Activated gamma-delta T cell (primary cell): ENCODE data around the gene BTRC.

Source experiments
- DNase-seq: peaks from one replicate; lab custom pipeline; 2025; lab: John Stamatoyannopoulos, UW

The BTRC gene

DNA sequence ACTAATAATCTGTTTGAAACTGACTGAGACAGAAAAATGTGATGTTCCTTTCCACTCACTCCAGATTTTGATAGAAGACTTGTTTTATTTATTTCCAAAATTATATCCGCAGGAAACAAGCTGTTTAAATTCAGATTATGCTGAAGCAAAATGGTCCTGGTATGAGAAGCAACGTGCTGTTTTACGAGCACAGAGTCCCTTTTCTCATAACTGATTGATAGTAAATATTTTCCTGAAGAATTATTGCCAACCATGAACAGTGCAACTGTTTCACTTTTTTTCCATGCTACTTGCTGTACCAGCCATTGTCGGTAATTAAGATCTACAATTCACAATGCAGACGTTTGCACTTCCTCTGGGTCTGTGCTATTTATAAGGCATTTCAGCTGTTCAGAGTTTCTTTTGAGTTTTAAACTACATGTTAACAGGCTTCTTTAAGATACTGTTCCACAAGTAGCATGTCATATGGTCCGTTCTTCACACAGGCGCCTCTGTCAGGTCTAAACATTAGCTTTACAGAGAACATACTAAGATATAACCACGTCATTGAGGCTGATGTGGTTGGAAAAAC, 130.3 kb downstream of the BTRC start:
- no peak for DNase-seq

DNA sequence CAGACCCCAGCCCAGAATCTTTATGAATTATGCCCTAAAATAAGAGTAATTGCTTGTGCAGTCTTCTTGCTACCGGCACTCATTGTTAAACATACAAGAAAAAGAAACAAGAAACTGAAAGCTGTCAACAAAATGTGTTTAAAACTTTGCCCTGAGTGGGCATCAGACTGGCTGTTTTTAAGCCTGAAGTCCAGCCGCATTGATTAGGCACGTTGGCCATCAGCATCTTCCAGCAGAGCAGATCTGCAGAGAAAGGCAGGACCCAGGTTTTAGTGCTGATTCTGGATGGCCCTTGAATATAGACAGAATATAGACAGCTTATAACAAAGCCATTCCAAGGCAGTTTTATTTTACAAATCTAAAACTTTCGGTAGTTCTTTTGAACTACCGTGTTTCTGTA, 131.2 kb downstream of the BTRC start:
- DNase-seq: no peak

DNA sequence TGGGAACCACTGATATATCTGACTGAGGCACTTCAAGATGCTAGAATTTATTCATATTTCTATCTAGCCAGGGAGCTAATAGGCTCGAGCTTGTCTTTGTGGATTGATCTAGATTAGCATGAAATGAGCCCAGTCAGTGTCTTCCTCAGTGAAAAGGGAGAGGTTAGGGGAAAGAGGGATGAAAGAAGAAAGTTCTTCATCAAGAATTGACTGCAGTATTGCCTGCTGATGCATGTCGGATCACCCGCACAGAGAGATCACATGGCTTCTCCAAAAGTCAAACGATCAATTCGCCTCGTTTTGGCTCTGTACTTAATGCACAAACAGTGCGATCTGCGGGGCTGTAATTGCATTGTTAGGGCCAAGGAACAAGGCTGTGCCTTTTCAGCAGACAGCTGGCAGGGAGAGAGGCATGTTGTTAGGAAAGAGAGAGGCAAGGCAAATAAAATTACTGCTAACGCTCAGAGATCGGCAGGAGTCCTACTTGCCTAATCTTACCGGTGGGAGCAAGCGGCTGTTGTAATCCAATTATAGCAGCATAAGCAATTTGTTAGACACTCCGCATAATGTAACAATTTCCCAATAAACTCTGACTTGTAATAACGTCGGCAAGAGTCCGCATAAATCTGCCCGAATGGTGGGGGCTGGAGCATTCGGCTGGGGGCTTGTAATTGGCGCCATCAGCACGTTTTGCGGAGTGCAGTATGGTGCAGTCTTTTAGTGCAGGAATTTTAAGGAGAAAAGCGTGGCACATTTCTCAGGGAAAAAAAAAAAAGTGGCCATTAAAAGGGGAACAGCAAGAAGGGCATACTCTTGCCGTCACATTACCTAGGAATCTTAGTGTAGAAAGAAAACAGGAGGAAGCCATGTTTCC, 132.0 kb downstream of the BTRC start:
- DNase-seq: no peak

DNA sequence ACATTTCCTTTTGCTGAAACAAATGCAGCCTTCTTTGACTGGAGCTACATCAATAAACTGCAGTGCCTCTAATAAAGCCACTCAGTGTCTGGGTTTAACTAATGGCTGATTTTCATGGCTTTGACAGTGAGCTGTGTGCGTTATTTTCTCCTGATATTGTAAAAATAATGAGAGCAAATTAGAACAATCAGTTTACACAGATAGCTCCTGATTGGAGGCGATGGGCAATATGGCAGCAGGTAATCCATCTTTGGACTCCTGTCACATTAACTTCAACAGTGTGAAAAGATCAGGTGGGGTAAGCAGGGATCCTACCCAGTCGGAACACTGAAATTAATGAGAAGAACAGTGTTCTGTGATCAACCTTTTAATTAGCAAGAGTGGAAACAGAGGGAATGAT, 133.4 kb downstream of the BTRC start:
- DNase-seq: no peak

DNA sequence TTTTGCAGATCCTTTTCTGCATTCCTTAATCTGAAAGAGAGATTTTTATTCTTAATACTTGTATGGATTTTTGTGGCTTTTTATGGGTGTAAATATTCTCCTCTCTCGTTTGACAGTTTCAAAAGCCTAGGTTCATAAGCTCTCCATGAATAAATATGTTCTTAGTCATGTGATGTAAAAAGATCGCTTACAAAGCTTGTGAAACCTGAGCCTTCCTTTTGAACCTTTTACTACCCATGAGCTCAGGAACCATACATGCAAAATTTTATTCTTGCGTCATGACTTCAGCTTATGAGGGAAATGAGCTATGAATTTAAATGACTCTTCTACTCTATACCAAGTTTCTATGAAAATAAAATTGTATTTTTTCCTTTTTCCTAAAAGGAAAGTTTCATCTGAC, 135.4 kb downstream of the BTRC start:
- DNase-seq: no peak

DNA sequence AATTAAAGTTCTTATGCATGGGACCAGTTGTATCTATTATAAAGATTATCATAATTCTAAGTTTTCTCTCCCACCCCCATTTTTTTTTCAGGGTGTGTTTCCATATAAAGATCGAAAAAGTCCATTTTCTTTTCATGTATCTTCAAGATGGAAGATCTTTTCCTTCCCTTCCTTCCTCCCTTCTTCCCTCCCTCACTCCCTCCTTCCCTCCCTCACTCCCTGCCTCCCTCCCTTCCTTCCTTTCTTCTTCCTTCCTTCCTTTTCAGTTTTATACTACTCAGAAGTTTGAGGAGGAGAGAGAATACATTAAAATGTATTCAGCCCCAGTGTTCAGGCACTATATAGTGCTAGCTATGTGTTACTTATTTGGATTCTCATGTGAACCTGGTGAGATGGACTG, 136.1 kb downstream of the BTRC start:
- DNase-seq: no peak

DNA sequence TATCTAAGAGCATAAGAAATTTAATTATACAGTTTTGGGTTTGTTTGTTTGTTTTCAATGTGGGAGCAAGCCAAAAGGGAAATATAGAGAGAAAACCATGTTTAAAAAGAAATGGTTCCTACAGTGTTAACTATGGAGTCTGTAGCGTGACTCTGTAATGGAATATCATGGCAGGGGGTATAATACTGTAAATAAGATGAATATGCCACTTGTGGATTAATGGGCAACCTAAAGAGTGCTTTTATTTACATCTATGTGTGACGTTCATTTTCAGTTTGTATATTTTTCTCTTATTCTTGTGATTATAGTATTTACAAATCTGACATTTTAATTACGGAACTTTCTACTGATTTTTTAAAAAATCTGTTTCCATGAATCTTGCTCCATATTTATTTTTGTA, 138.2 kb downstream of the BTRC start:
- no peak for DNase-seq

DNA sequence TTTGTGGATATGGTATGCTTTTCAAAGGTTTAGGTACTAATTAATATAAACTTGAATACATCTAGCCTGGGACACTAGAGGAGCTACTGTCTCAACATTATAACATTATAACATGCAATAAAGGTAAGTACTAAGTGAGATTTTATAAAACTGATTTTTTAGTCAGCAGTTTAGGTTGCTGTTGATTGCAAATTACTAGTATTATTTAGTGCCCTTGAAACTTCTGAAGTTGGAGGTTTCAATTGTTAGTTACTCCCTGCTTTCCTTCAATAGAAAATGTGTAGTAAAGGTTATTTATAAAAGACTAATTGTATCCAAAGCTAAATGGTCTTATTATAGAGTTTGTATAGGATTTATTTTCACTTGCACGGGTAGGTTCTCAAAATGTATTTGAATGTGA, 138.8 kb downstream of the BTRC start:
- DNase-seq: no peak

DNA sequence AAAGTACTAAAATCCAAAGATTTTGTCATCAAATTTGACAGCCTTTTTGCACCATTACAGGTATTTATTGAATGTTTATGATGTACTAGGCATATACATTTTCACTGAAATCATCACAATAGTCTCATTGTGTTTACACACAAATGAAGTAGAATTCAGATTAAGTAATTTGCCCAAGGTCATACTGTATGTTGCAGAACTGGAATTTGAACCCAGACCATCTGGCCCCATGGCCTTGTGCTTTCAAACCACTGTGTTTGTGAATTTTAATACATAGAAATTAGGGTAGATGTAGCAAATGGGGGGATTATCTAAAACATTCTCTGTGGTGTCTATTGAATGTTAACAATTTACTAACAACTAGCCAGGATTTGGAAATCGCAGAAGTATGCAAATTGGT, 139.3 kb downstream of the BTRC start:
- no peak for DNase-seq

DNA sequence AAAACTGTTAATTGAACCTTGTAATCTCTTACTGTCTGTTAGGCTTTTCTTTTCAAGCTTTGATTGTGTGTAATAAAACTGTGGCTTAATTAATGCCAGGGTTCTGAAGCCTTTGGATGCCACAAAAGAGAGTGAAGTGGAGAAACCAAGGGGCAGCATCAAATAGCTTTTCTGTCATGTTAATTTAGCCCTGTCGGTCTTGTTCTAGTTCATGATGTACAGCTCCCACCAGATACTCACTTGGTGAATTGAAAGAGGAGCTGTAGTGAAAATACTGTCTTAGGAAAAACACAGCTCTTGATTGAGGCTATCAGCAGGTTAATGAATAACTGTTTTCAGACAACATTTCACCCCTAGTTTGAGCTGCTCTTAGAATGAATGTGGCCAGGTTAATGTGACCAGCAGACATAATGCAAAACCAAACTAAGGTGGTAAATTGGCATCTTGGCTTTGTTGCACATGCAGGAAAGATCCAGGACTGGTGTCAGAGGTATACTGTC, 139.9 kb downstream of the BTRC start:
- no peak for DNase-seq

DNA sequence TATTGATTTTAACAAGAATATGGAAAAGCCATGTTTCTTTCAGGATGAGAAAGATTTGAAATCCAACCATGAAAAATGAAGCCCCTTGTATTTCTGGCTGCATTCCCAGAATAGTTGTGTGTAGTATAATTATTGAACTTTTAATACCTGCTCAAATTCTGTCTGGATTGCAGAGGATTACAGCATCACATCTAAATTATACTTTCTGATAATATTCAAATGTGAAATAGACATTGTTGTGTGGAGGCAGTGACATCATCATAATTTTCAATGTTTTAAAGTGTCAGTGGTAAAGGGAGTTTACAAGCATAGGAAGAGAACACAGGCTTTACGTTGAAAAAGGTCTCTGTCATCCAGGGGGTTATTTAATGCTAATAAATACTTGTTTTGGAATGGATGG, 140.7 kb downstream of the BTRC start:
- DNase-seq: no peak

DNA sequence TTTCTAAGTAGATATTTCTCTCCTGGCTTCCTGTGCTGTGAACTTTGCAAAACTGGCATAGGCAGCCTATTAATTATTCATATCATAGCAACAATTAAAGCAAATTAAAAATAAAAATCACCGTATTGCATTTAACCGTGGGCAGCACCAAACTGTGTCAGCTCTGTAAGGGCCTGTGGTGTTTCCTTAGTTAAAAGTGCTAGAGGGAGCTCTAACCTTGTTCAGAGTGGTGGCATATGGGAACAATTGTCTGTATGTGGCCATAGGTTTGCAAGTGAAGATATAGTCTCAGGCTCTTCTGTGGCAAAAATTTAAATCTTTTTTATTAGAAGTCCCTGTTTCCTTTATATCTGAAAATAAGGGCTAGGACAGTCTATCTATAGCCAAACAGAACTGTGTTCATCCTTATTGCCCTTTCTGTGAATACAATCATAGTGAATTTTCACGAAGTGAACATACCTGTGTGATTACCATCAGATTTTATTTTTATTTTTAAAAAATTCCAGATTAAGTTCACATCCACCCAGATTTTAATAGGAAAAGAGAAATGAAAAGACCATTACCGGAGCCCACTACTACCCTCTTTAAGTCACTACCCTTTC, 141.5 kb downstream of the BTRC start:
- DNase-seq: no peak

DNA sequence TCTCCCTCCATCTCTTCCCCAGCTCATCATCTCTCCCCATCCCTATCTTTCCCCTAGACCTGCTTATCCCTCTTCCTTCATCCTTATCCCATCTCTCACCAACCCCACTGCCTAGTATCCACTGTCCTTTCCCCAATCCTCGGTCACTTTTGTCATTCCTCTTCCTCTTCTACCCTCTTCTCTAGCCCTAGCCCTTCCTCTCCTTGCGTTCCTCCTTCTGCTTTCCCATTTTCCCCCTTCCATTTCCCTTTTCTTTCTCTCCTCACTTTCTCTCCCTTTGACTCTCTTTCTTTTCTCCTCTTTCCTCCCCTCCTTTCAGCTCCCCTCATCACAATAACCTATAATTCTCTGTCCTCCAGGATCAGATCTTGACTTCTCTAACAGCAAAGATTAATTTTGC, 150.5 kb downstream of the BTRC start:
- no peak for DNase-seq

DNA sequence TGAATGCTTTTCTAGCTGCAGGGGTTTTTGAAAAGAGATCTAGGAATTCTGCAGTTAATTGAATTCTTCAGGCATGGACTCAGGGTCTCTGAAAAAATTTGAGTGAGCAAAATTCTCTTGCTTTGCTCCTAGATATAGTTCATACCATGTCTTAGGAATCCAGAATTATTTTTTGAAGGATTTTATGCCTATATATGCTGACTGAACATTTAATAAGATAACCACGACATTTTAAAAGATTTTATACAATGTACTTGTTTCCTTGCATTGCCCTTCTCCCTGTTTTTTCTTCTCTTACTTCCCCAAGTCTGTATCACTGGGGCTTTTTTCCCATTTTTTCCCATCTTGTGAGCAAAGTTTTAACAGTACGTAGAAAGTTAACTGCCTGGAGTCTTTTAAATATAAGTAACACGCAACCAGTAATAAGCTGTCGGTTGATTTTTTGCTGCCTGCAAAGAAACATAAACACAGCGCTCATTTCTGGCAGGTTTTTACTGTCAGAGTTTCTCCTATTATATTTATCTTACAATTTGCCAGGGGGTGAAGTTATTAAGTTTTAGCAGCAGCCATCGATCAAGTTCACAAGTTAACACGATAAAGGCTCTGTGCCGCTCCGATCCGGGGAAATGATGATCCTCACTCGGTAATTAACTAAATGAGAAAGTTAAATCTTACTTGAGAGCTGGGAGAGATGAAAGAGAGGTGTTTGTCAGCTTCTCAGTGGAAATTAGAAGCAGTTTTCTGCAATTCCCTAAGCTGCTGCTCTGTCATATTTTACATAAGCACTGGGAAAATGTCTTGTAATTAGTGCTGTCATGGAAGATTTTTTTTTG, 153.1 kb downstream of the BTRC start:
- DNase-seq: no peak

DNA sequence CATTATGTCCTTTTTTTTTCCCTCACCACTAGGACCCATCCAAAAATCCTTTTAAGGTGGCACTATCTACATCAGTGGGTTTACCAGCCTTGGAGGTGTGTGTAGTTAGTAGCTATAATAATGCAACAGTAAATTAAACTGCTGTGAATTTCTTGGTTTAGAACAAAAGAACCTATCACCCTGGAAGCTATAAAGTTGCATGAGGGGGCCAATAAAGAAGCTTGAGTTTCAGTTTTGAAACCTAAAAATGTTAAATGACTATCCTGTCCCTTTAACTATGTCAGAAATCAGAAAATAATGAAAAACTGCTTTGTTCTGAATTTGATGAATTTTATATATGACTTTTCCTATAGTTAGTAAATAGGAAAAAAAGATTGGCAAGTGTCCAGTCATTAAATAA, 153.9 kb downstream of the BTRC start:
- DNase-seq: no peak

DNA sequence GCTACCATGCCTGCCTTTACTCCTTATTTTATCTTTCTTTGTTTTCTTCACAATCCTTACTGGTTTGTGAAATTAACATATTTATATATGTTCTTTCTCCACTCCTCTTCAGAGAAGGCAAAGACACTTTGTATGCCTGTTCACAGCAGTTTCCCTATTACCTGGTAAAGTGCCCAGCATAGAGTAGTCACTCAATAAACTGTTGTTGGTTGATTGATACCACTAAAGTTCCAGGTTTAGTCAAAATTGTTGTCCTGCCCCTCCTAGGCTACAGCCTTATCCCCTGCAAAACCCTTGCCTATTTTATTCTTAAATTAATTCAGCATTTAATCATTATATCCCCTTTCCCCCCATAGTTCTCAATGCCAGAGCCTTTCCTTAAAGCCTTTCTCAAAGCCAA, 158.0 kb downstream of the BTRC start:
- no peak for DNase-seq

DNA sequence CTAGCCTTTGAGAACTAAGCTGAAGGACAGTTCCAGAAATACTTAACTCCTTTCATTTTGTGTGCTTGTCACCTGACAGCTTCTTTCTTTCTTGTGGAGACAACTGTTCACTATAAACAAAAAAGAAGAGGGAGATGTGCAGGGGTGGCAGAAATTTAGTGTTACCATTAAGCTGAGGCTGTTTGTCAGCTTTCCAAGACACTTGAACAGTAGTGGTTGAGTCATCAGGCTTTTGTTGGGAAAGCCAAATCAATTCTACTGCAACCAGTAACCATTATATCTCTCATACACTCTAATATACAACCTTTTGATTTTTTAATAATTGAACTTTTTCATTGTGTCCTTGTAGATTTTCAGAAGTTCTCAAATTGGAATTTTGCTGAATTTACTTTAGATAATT, 158.8 kb downstream of the BTRC start:
- DNase-seq: no peak

DNA sequence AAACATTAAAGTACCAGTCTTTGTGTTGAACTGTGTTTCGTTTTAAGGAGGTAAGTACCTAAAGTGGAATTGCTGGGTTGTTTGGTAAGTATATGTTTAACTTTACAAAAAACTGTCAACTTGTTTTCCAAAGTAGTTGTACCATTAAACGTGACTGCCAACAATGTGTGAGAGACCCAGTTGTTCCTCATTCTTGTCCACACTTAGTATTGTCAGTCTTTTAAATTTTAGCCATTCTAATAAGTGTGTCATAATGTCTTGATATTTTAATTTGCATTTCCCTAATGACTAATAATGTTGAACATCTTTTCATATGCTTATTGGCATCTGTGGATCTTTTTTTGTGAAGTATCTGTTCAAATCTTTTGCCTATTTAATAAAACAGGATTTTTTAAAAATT, 159.8 kb downstream of the BTRC start:
- DNase-seq: no peak

DNA sequence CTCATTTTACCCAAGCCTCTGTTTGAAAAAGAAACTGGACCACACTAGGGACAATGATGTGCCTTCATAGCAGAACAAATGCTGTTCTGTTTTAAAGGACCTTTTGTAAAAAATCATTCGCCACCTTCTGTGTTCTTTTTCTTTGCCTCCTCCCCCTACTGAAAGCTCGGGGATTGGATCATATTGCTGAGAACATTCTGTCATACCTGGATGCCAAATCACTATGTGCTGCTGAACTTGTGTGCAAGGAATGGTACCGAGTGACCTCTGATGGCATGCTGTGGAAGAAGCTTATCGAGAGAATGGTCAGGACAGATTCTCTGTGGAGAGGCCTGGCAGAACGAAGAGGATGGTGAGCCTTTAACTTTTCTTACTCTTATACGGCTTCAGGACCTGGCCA, 171.9 kb downstream of the BTRC start:
- DNase-seq: no peak

DNA sequence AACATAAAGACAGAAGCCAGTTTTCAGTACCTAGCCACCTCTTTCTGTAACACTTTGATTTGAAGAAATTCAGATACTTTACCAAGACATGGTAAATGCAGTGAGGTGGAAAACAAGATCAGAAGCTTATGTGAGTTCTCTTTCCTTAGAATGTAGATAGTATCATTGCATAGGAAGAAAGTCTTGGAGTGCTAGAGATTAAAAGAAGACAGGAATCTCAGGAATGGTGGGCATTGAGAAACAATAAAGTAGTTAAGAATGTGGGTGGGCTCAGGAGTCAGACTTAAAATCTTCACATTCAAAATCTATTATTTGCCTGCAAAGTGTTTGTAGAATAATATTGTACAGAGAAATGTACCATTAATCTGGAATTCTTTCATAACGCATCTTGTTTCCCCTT, 175.2 kb downstream of the BTRC start:
- DNase-seq: no peak

DNA sequence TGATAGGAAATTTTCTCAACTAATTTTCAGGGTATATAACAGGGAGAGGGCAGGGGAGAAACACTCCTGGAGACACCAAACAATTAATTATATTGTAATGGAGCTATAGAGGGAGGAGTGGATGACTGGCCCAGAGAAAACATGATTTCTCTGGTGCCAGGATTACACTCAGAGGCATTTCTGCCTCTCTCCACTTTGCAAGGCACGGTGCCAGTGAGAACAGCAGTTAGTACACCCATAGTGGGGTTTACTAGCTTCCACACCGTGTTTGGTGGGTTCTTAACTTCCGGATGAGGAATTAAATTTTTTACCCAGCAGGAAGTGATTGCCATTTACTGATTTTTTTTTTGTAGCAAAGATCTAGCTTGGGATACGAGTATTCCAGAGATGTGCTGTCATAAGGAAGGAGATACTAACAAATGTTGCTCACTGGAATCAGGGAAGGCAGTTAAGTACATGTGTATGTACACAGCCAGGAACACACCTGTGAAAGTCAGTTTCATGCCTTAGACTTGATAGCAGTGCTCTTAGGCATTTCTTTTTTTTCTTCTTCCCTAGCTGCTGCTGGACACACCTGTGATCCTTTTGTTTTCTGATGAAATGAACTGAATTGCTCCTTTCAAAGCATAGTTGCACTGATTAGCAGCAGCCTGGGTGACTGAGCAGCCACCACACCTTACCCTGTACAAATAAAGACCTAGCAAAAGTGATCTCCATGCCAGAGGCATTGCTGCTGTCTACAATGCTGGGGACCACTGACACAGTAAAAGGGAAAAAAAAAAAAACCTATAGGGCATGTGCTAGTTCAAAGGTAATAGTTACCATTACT, 176.0 kb downstream of the BTRC start:
- no peak for DNase-seq
